Calu3 (cell line): ENCODE data around the gene TNNI3K. TPM values are rescaled to one million over a fixed set of nuclear protein-coding genes. Genes with fewer than 3 reads are reported as not detected.

Source experiments
- BruUV-seq: library from RNA; stranded (reverse); fragments of 400-500 nt; replicated peaks from 2 replicates; lab custom pipeline; 2021; lab: Mats Ljungman, UMichigan
- CTCF ChIA-PET: fragments of 300-600 bp; sonication (Branson Sonifier 250); formaldehyde crosslinking; loops from one replicate; lab custom pipeline; 2022; ENCODE audit warnings: antibody characterized with exemption; lab: Charles Lee
- DNase-seq: peaks from one replicate; pipeline ENCODE4 v3.0.0; 2022
- H3K27ac Mint-ChIP-seq: one replicate; pipeline ENCODE4 v1.8.0; 2022; ENCODE audit warnings: mixed read lengths; ENCODE audit not compliant: unreplicated experiment
- H3K27me3 Mint-ChIP-seq: one replicate; pipeline ENCODE4 v1.8.0; 2022; ENCODE audit warnings: mixed read lengths; ENCODE audit not compliant: unreplicated experiment
- H3K36me3 Mint-ChIP-seq: one replicate; pipeline ENCODE4 v1.8.0; 2022; ENCODE audit warnings: mild to moderate bottlenecking, moderate library complexity, mixed read lengths; ENCODE audit not compliant: insufficient read depth, unreplicated experiment
- H3K4me1 Mint-ChIP-seq: one replicate; pipeline ENCODE4 v1.8.0; 2022; ENCODE audit warnings: mild to moderate bottlenecking, low read depth, mixed read lengths; ENCODE audit not compliant: unreplicated experiment
- H3K4me3 Mint-ChIP-seq: one replicate; pipeline ENCODE4 v1.8.0; 2022; ENCODE audit warnings: mild to moderate bottlenecking, low read depth, moderate library complexity, mixed read lengths; ENCODE audit not compliant: unreplicated experiment
- H3K9me3 Mint-ChIP-seq: one replicate; pipeline ENCODE4 v1.8.0; 2022; ENCODE audit warnings: low read depth, mixed read lengths; ENCODE audit not compliant: unreplicated experiment
- intact Hi-C: fragments of 100-400 bp; cut with micrococcal nuclease; formaldehyde crosslinking; loops from one replicate; pipeline ENCODE4 v1.10.0; 2022; ENCODE audit not compliant: unreplicated experiment
- total RNA-seq: library from RNA; stranded (reverse); gene quantifications from 2 replicates; pipeline ENCODE4 v1.2.3, GENCODE V29; 2022
- TF ChIP-seq, protein P1 (sequence below): fragments of 200-600 bp; IDR thresholded peaks from one replicate; pipeline ENCODE4 v1.8.0; 2022; ENCODE audit warnings: antibody characterized with exemption; ENCODE audit not compliant: unreplicated experiment

The TNNI3K gene
- total RNA-seq, 1 experiment from 2014 or later: not detected

DNA sequence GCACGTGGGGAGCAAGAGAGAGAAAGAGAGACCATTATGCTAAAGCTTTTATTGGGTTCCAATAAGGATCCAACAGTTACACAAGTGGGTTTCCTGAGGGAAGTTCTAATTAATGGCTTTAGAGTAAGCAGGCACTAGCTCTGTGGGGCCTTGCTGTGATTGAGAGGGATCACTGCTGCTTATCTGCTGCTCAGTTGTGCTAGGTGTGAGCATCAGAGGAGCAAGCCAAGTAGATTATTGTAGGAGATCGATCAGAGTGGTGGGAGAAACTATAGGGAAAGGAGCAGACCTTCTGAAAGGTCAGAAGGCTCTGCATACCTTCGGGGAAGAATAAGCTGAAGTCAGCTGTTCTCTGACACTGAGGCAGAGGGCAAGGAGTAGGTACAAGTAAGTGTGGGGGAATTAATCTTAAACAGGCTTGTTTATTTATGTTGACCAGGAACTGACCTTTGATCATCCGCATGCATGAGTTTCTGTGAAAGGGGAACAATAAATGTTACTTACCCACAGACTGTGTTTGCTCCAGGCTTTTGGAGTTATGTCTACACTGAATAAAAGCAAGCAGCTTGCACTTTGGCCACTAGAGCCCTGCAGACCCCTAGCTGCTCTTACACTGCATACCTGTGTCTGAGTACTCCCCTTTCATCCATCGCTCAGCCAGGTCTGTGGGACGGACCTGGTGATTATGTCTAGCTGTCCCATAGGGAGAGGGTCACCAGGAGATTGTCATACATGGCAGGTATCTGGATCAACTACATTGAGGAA lies 89.7 kb downstream of the TNNI3K start:
- intact Hi-C loops: no loop called here
- no peaks in the 10 kb centered on the region for H3K9me3 Mint-ChIP-seq
- CTCF ChIA-PET: interaction anchor here (0.9 kb wide), 1 partner anchor 10 kb away, joined by 3 read pairs; no protein-coding TSS in a partner anchor
- no TSS peak for BruUV-seq
- H3K27me3 Mint-ChIP-seq: no peaks in the 10 kb centered on the region
- TF ChIP-seq, protein P1, sequence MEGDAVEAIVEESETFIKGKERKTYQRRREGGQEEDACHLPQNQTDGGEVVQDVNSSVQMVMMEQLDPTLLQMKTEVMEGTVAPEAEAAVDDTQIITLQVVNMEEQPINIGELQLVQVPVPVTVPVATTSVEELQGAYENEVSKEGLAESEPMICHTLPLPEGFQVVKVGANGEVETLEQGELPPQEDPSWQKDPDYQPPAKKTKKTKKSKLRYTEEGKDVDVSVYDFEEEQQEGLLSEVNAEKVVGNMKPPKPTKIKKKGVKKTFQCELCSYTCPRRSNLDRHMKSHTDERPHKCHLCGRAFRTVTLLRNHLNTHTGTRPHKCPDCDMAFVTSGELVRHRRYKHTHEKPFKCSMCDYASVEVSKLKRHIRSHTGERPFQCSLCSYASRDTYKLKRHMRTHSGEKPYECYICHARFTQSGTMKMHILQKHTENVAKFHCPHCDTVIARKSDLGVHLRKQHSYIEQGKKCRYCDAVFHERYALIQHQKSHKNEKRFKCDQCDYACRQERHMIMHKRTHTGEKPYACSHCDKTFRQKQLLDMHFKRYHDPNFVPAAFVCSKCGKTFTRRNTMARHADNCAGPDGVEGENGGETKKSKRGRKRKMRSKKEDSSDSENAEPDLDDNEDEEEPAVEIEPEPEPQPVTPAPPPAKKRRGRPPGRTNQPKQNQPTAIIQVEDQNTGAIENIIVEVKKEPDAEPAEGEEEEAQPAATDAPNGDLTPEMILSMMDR: no peak
- DNase-seq: no peak
- no peak overlapping the region for H3K4me3 Mint-ChIP-seq
- H3K4me1 Mint-ChIP-seq: no peaks in the 10 kb centered on the region
- H3K27ac Mint-ChIP-seq: no peak overlapping the region
- no peaks in the 10 kb centered on the region for H3K36me3 Mint-ChIP-seq

DNA sequence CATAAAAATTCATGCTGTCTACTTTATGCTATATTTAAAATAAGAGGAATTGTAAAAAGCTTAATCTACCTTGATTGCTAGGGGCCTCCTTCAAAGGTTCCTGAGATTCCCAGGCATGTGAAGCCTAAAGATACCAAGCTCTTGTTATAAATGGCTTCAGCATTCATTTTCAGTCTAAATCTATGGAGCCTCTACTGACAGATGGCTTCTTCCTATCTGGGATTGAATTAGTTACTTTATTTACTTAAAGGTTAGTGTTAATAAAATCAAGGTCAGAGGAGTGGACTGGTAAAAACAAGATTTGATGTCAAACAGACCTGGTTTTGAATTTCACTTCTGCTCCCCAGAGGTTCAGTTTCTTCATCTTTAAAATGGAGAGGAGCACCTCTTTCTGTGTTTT lies 93.7 kb downstream of the TNNI3K start:
- intact Hi-C loops: no loop called here
- Mint-ChIP-seq H3K4me3 (no peak overlapping the region), H3K36me3 (no peaks in the 10 kb centered on the region), H3K27ac (no peak overlapping the region), H3K27me3 (no peaks in the 10 kb centered on the region), H3K9me3 (peaks cover 3% of the 10 kb centered on the region), H3K4me1 (no peaks in the 10 kb centered on the region)
- BruUV-seq: no TSS peak
- TF ChIP-seq, protein P1: no peak
- CTCF ChIA-PET: interaction anchor here (0.6 kb wide), 1 partner anchor 26 kb away, joined by 3 read pairs; no protein-coding TSS in a partner anchor
- DNase-seq: no peak

DNA sequence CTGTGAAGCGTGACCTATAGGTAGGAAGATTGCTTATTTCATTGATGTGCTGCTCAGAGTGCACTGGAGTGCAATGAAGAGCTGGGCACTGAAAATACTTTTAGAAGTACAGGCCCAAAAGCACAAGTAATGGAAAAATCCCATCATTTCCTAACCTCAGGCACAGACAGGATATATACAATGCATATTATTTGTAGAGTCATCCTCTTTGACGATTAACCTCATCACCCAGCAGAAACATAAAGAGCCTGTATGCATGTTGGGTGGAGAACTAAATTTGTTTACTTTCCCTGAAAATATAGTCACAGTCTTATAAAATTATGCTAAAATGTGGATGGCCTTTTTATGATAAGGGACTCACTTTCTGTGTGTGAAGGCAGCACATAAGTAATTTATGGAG lies 98.1 kb downstream of the TNNI3K start:
- Mint-ChIP-seq H3K4me1 (no peaks in the 10 kb centered on the region), H3K36me3 (no peaks in the 10 kb centered on the region), H3K27ac (no peak overlapping the region), H3K9me3 (peaks cover 3% of the 10 kb centered on the region), H3K27me3 (no peaks in the 10 kb centered on the region), H3K4me3 (no peak overlapping the region)
- TF ChIP-seq, protein P1: no peak
- intact Hi-C loops: no loop called here
- no peak for DNase-seq
- no TSS peak for BruUV-seq
- CTCF ChIA-PET: no interaction called here

DNA sequence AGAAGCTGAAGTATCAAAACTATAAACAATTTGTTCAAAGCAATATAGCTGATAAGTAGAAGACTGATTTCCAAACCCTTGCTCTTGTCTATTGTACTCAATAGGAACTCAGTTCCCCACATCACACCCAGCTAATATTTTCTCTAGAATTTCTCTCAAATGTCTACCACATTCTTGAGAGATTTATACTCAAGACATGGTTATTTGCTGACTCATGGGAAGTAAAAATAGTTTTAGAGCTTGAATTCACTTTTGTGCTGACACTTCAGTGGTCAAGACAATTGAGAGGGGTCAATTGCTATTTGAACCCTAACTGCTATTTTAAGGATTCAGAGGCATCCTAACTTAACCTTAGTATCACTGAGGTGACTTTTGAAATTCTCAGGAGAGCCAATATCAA lies 99.0 kb downstream of the TNNI3K start:
- intact Hi-C loops: no loop called here
- no peaks in the 10 kb centered on the region for H3K36me3 Mint-ChIP-seq
- peaks cover 3% of the 10 kb centered on the region for H3K9me3 Mint-ChIP-seq
- no peaks in the 10 kb centered on the region for H3K27me3 Mint-ChIP-seq
- BruUV-seq: no TSS peak
- H3K4me1 Mint-ChIP-seq: no peaks in the 10 kb centered on the region
- H3K4me3 Mint-ChIP-seq: no peak overlapping the region
- TF ChIP-seq, protein P1: no peak
- CTCF ChIA-PET: no interaction called here
- H3K27ac Mint-ChIP-seq: no peak overlapping the region
- no peak for DNase-seq
